HG02798 (cell line): ENCODE measurements around the gene FARS2.

Source experiments
- ATAC-seq: cut with Tn5 transposase; IDR thresholded peaks from one replicate; pipeline ENCODE4 v1.9.1; 2021; ENCODE audit warnings: mild to moderate bottlenecking; ENCODE audit not compliant: unreplicated experiment, poor library complexity

Gene FARS2

GRCh38 chr6:5490501-5491069 is 229.3 kb downstream of the FARS2 start:
- ATAC-seq: no peak

GRCh38 chr6:5492356-5492755 is 231.0 kb downstream of the FARS2 start:
- ATAC-seq: no peak

- no peak for ATAC-seq
Observed at GRCh38 chr6:5493806-5494205, 232.5 kb downstream of the FARS2 start.

GRCh38 chr6:5497896-5498578 is 236.7 kb downstream of the FARS2 start:
- no peak for ATAC-seq

- no peak for ATAC-seq
Observed at GRCh38 chr6:5498579-5498899, 237.2 kb downstream of the FARS2 start.

GRCh38 chr6:5499644-5500306 is 238.5 kb downstream of the FARS2 start:
- ATAC-seq: no peak

- ATAC-seq: no peak
Observed at GRCh38 chr6:5501837-5502236, 240.5 kb downstream of the FARS2 start.

- no peak for ATAC-seq
Observed at GRCh38 chr6:5504078-5504477, 242.8 kb downstream of the FARS2 start.

GRCh38 chr6:5506149-5506548 is 244.8 kb downstream of the FARS2 start:
- peak; percentile 38 for ATAC-seq

- ATAC-seq: peak; percentile 25
Observed at GRCh38 chr6:5506597-5506996, 245.3 kb downstream of the FARS2 start.

- ATAC-seq: peak; percentile 85
Observed at GRCh38 chr6:5507131-5507681, 245.9 kb downstream of the FARS2 start.

- ATAC-seq: no peak
Observed at GRCh38 chr6:5509106-5509505, 247.8 kb downstream of the FARS2 start.

- no peak for ATAC-seq
Observed at GRCh38 chr6:5510331-5511133, 249.2 kb downstream of the FARS2 start.

- ATAC-seq: no peak
Observed at GRCh38 chr6:5511954-5512353, 250.6 kb downstream of the FARS2 start.

- ATAC-seq: no peak
Observed at GRCh38 chr6:5512422-5512821, 251.1 kb downstream of the FARS2 start.

GRCh38 chr6:5513408-5513807 is 252.1 kb downstream of the FARS2 start:
- no peak for ATAC-seq

- no peak for ATAC-seq
Observed at GRCh38 chr6:5514353-5514752, 253.0 kb downstream of the FARS2 start.

GRCh38 chr6:5515200-5515599 is 253.9 kb downstream of the FARS2 start:
- no peak for ATAC-seq

GRCh38 chr6:5516036-5516435 is 254.7 kb downstream of the FARS2 start:
- no peak for ATAC-seq

- no peak for ATAC-seq
Observed at GRCh38 chr6:5517796-5518195, 256.5 kb downstream of the FARS2 start.
